Measurements from ENCODE around the gene RFK. TPM values are rescaled to one million over a fixed set of nuclear protein-coding genes. Genes with fewer than 3 reads are reported as not detected.

RFK gene
- total and polyA plus RNA-seq, 2 of the 13 experiments (the other 11 are each of a cell fraction or from before 2014, with no cell fraction given) = 18.2 to 37.2 TPM

DNA sequence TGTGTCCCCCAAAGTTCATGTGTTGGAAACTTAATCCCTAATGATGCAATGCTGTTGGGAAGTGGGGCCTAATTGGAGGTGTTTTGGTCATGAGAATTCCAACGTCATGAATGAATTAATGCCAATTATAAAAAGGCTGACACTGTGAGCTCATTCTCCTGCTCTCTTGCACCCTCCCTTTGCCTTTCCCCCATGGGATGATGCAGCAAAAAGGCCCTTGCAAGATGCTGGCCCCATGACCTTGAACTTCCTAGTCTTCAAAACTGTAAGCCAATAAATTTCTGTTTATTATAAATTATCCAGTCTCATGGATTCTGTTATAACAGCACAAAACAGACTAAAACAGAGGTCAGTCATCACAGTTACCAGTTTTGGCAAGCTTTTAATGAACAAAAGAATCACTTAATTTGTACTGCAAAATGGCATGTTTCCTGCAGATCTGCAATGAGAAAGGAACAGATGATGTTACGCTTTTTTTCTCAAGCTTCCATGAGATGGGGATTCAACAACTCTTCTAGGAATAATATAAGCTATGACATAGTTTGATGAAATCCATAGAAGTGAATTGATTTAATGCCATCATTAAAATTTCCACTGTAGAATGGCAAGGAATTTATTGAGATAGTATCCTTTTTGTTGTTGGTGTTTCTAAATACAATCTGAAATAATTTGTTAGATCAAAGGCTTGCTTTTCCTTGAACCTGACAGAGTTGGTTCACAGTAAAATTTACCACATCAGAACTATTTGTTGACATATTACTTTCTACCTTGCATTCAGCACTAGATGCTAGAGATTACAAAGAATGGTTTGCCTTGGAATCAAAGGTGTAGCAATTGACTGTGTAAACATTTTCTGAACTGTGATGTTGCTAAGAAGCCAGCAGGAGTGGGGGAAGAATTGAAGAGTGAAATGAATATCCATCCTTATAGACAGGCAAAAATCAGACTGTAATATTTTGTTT lies 29.3 kb upstream of the RFK start (continued):
- TF ChIP-seq ZNF605 (CRISPR knock-in tag; IDR thresholded peaks at IDR 0.05) = no peak
- no peak for TF ChIP-seq PCBP1 (IDR thresholded peaks at IDR 0.05; ENCODE audit: borderline replicate concordance, low read depth, low read length)
- TF ChIP-seq SP140L (CRISPR knock-in tag; IDR thresholded peaks at IDR 0.05; ENCODE audit: borderline replicate concordance) = 0 out of 2 replicates have a peak, but pooled peaks have one; percentile 51
- no peak for TF ChIP-seq ZNF224 (CRISPR knock-in tag; IDR thresholded peaks at IDR 0.05)

DNA sequence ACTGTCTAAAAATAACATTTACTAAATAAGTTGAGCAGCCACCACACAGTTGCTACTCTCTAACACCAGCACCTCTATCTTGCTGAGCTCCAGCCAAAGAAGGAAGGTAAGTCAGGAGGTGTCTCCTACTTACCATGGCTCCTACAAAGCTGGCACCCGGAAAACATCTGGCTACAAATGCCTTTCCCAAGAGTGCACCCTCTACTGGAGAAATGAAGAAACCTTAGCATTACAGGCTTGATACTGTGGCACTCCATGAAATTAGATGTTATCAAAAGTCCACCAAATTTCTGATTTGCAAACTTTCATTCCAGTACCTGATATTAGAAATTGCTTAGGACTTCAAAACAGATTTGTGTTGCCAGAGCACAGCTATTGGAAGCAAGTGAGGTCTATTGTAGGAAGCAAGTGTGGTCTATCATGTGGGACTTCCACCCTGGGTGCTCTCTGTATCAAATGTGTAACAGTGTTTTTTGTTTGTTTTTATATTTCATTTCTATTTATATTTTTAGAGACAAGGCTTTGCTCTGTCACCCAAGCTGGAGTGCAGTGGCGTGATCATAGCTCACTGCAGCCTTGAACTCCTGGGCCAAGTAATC lies 25.7 kb upstream of the RFK start:
- FAIRE-seq = peak; percentile 60
- Histone ChIP-seq H3K4me2 (ENCODE audit: low read depth, low read length) (no peak overlapping the region; the same call in 1 of the 2 replicates), H3K36me3 (replicated peaks in 1 of 2; ENCODE audit: control insufficient read depth in 1 of 2, insufficient read depth in 2 of 2, low read length in 2 of 2) (no peaks in the 10 kb centered on the region), H3K27ac (ENCODE audit: extremely low read length, insufficient read depth, low read length) (no peak overlapping the region), H2AFZ (ENCODE audit: low read length) (no peak overlapping the region), H3K79me2 (ENCODE audit: insufficient read depth, low read length) (no peaks in the 10 kb centered on the region), H3K27me3 (ENCODE audit: control insufficient read depth in 1 of 2, insufficient read depth in 2 of 2, low read length in 2 of 2) (no peaks in the 10 kb centered on the region), H3K4me1 (ENCODE audit: insufficient read depth, low read length) (peaks cover 80% of the 10 kb centered on the region), H3K4me3 (replicated peaks in 1 of 3; ENCODE audit: insufficient read depth in 1 of 3, low read depth in 2 of 3, low read length in 3 of 3) (no peak overlapping the region), H4K20me1 (ENCODE audit: insufficient read depth, low read length) (no peaks in the 10 kb centered on the region), H3K9me3 (ENCODE audit: low read length) (no peaks in the 10 kb centered on the region), H3K9ac (ENCODE audit: insufficient read depth, low read depth, low read length) (no peak overlapping the region)
- peak; percentile 36 for DNase-seq (ENCODE audit: low spot score)
- ChIA-PET POLR2A (interaction anchor here (1.1 kb wide), 1 partner anchor 25 kb away, joined by 7 read pairs; the partner anchor contains the start of gene RFK), CTCF (ENCODE audit: low intra/inter-chr PET ratio, low total read pairs) (no interaction called here)
- 71% methylated on average over 2 of the region's 2 CpGs for WGBS (ENCODE audit: low lambda C conversion rate)
- in situ Hi-C loops (cut with HindIII; ENCODE audit: extremely low pct_ligation_motif_present, low pct_unique_long_range_greater_than_20kb) = no loop called here
- no TSS peak for BruUV-seq (replicated peaks)
- intact Hi-C loops (cut with micrococcal nuclease; ENCODE audit: unreplicated experiment) = loop anchor here (2.0 kb wide), 1 partner anchor 17 kb away; no protein-coding TSS in a partner anchor
- TF ChIP-seq, protein P1, sequence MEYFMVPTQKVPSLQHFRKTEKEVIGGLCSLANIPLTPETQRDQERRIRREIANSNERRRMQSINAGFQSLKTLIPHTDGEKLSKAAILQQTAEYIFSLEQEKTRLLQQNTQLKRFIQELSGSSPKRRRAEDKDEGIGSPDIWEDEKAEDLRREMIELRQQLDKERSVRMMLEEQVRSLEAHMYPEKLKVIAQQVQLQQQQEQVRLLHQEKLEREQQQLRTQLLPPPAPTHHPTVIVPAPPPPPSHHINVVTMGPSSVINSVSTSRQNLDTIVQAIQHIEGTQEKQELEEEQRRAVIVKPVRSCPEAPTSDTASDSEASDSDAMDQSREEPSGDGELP (IDR thresholded peaks at IDR 0.05; ENCODE audit: borderline replicate concordance, low read depth) = 0 out of 2 replicates have a peak, but pooled peaks have one; percentile 12
- TF ChIP-seq SMC3 (IDR thresholded peaks at IDR 0.05; ENCODE audit: low read length) (peak; percentile 20; the same call in 1 of the 2 replicates), STAG1 (CRISPR knock-in tag; IDR thresholded peaks at IDR 0.05) (peak; percentile 36), ELF3 (CRISPR knock-in tag; IDR thresholded peaks at IDR 0.05) (0 out of 2 replicates have a peak, but pooled peaks have one; percentile 22), GABPA (IDR thresholded peaks at IDR 0.05; ENCODE audit: low read depth, low read length) (no peak), GABPA (CRISPR knock-in tag; IDR thresholded peaks at IDR 0.05; ENCODE audit: low read depth) (no peak), MXI1 (IDR thresholded peaks at IDR 0.05; ENCODE audit: borderline replicate concordance, low read depth, low read length) (no peak), ZNF292 (CRISPR knock-in tag; IDR thresholded peaks at IDR 0.05; ENCODE audit: borderline replicate concordance, low read depth) (no peak)
- TF ChIP-seq, protein P2, sequence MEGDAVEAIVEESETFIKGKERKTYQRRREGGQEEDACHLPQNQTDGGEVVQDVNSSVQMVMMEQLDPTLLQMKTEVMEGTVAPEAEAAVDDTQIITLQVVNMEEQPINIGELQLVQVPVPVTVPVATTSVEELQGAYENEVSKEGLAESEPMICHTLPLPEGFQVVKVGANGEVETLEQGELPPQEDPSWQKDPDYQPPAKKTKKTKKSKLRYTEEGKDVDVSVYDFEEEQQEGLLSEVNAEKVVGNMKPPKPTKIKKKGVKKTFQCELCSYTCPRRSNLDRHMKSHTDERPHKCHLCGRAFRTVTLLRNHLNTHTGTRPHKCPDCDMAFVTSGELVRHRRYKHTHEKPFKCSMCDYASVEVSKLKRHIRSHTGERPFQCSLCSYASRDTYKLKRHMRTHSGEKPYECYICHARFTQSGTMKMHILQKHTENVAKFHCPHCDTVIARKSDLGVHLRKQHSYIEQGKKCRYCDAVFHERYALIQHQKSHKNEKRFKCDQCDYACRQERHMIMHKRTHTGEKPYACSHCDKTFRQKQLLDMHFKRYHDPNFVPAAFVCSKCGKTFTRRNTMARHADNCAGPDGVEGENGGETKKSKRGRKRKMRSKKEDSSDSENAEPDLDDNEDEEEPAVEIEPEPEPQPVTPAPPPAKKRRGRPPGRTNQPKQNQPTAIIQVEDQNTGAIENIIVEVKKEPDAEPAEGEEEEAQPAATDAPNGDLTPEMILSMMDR (CRISPR knock-in tag; IDR thresholded peaks at IDR 0.05) = peak; percentile 58
- peak; percentile 52; the same call in 2 of the 3 replicates for ATAC-seq

Data from HepG2 (cell line).